HG03457 (cell line): ENCODE measurements around the gene FRAS1.
"Not testable (repeated sequence)": the region's sequence is repeated elsewhere in the genome, so short reads cannot be mapped to it uniquely, and the experiment has no call there.

ENCODE experiments used
- ATAC-seq: cut with Tn5 transposase; IDR thresholded peaks from one replicate; pipeline ENCODE4 v1.9.1; 2021; ENCODE audit warnings: moderate number of reproducible peaks; ENCODE audit not compliant: unreplicated experiment

The FRAS1 gene

DNA sequence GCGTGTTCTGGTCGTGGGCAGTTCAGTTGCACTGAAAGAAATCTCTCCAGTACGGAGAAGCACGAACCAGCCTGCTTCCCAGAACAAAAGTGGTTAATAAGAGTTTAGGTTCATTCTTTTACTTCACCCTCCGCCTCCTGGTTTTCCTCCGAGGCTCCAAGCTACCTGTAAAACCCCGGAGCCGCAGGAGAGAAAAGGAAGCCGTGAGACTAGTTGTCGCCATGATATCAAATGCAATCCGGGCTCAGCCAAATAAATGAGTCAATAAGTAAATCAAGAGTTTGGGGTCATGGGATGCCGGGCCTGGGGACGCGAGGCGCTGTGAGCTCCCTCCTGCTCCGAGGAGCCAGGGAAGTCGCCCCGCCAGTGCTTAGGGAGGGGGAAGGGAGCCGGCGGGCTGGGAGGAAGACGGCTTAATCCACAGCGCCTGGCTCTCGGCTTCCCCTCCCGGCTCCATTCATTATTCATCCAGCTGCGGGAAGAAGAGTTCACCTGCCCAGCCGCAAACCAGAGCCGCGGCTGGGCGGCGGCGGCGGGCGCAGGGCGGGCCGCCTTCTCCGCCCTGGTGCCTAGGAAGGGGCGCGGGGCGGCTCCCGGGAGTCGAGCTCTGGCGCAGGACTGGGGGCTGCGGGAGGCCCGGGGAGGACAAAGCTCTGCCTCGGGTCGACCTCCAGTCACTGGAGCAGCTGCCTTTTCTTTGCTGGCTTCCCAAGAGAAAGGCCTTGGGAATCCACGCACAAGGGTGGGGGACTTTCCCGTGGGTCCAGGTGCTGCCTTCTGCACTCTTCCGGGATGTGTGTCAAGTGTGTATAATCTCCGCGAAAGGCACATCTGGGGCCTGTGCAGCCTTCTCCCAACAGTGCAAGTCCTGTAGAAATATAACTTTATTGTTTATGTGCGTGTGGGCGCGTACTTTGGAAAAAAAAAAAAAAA lies 1.7 kb downstream of the FRAS1 start:
- no peak for ATAC-seq

DNA sequence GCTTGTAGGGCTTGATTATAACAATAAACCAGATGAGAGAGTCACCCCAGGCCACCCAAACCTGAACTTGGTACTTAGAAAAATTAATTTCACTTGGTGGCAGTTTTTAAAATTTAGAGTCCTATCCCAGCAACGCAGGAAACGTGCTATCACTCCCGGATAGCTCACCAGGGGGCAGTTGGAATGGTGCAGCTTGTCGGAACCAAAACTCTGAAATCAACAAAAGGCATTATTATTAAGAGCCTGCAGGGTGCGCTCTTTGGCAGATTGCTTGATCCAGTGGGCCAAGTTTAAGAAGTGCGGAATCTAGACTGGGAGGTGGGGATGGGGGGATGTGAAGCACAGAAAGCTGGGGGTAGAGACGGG lies 2.4 kb downstream of the FRAS1 start:
- ATAC-seq: no peak

DNA sequence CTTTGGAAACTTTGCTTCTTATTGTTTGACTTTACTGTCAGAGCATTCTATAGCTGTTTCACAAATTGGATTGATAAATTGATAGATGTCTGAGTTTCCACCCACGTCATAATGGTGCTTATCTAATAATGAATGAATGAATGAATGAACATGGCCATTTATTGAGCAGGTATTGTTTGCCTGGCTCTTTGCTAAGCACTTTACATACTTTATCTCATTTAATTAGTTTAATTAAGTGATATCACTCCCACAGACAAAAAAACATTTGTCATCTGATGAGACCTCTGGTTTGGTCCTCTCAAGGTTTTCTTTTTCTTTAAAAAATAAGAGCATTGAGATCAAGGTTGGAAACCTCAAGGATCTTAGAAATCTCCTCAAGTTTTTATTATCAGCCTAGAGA lies 2.8 kb downstream of the FRAS1 start:
- ATAC-seq: no peak

DNA sequence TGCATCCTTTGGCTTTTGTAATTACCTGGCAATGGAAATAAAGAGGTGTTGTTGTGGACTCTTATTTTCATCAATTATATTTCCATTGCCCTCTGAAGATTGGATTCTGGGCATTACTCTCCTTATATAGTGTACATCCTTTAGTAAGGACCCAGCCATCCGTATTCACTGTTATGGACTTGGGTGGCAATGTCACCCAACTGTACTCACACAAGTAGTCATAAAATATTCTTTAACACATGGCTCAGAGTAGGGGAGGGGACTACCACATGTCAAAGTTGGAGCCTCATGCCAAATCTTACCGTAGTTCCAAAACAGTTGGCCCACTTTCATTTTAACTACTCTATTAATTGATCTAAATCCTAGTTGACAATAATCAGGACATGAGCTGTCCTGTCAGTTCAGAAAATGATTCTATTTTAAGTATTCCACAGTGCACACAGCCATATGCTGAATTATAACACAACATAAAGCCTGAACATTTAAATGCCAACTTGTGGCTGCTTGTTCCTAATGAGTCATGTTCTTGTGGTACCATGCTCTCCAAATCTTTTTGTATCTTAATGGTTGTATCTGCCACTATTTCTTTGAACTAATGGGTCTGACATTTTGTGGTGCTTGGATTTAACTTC lies 4.9 kb downstream of the FRAS1 start:
- ATAC-seq: no peak

DNA sequence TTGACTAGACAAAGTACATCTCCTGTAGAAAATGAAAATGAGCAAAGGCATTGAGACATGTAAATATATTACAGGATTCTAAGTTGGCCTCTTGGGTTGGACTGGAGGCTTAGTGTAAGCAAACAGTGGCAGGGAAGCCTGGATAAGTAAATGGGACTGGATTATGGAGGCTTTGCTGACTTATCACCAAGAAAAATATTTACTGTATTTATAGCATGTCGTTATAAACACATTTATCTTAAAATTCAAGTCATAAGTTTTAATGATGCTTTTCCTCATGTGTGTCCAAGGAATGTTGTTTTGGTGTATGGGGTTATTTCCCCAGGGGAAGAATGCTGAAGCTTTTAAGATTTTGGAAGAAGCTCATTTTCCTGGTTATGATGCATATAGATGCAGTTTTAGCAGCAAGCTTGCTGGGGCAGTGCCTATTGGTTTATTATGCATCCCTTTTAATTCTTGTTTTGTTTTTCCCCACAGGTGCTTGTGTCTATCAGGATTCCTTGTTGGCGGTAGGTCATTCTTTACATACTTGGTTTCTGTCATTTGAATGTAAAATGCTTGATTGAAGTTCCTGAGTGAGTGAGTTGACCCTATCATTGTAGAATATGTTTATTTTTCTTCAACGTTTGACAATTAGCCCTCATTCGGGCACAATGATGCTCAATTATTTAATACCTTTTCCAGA lies 8.5 kb downstream of the FRAS1 start:
- no peak for ATAC-seq

DNA sequence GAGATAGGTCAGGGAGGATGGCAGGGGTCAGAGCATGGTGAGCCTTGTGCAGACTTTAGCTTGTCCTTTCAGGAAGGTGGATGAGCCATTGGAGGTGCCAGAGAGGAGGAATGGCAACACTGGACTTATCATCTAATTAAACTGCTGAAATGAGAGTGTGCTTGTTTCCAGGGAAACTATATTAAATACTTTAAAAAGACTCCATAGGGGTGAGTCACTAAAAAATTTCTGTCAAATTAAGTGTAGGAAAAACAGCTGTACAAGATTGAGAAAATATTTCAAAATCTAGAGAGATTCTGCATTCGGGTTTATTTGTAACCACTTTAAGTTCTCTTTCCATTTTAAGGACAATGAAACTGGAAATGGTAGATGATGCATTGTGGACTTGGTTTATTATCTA lies 11.4 kb downstream of the FRAS1 start:
- ATAC-seq: no peak

DNA sequence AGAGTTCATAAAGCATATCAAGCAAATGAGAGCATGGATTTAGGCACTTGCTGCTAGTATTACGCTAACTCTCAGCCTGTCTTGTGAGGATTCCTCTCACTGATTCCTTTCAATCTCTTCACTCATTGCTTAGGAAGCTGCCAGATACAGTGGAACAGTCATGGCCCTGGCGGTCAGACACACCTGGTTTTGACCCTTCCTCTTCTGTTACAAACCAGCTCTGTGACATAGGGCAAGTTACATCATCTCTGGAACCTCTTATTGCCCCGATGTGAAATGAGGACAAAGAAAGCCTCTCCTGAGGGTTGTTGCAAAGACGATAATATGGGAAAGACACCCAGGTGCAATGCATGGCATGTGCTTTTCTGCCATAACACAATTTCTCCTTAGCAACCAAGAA lies 12.2 kb downstream of the FRAS1 start:
- ATAC-seq: no peak

DNA sequence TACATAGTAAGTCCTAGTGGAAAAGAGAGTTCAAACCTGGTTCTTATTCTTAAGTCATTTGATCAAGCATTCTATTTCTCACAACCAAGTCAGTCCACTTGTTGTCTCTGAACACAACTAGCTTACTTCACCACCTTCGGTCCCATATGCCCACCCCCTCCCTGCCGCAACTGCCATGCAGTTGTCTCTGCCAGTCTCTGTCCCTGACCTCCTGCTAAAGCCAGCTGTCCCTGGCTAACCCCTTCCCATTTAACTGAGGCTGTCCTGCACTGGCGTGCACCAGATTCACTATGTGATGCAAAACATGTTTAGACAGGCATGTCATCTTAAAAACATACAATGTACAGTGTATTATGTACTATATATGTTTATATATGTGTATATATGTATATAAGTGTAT lies 12.7 kb downstream of the FRAS1 start:
- ATAC-seq: no peak

DNA sequence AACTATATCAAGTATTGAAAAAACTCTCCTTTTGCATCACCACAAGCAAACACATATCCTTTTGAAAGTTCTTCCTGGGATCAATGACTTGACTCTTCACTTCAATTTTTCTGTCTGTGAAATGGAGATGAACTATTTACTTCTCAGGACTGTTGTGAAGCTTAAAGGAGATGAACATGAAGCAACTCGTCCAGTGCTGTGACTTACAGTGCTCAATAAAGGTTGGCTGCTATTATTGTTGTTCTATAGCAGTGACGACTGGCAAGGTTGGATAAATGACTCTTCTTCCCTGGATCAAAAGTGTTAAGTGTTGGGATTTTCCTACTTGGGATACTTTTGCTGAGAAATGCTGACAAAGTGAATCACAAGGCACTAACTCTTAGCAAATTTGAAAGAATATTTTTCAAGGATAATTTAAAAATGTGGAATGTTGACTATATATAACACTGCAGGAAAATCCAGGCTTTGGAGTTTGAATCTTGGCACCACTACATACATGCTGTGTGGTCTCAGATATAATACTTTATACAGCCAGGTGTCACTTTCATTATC lies 13.7 kb downstream of the FRAS1 start:
- ATAC-seq: no peak

DNA sequence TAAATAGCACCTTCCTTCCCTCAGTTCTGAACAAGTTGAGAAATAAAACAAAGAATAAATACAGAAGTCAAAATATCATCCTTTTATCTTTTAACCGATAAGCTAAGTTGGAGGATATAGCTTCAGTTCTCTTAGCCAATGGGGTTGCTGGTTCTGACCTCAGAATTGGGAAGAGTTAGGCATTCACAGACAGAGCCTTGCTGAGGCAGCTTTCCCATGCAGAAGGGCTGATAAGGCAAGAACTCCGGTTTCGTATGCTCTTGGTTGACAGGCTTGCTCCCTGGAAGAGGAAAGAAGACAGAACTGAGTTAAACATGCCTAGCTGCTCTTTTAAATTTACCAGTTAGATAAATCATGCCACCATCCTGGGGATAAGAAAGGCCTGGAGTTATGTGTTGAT lies 17.6 kb downstream of the FRAS1 start:
- ATAC-seq: no peak

DNA sequence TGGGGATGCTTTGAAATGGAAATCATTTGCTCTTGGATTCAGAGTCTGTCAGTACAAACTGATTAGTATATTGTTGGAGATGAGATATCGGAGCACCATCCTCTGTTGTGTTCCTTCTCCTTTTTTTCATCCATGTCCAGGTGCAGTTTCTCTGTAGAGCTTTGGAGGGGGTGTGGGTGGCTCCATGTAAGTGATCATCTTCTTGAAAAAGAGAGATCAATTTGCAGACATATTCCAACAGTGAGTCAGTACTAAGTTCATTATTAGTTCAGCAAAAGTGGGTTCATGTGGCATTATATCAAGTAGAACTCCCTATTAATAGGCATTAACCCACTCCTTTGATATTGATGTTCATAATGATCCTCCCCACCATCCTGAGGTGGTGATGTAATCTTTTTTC lies 18.9 kb downstream of the FRAS1 start:
- ATAC-seq: no peak

DNA sequence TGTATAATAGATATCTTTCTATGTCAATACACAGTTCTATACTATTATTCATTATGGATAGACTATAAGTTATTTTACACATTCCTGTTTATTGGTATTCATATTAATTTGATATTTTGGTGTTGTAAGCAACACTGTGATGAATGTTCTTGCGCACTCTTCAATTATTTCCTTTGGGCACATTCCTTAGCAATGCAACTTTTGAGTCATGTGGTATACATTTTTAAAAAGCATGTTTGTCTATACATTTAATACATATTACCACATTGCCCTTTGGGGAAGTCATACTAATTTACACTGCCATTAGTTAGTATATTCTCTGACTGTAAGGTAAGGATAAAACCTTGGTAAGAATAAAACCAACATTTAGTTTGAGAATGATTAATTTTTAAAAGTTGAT lies 21.0 kb downstream of the FRAS1 start:
- no peak for ATAC-seq

DNA sequence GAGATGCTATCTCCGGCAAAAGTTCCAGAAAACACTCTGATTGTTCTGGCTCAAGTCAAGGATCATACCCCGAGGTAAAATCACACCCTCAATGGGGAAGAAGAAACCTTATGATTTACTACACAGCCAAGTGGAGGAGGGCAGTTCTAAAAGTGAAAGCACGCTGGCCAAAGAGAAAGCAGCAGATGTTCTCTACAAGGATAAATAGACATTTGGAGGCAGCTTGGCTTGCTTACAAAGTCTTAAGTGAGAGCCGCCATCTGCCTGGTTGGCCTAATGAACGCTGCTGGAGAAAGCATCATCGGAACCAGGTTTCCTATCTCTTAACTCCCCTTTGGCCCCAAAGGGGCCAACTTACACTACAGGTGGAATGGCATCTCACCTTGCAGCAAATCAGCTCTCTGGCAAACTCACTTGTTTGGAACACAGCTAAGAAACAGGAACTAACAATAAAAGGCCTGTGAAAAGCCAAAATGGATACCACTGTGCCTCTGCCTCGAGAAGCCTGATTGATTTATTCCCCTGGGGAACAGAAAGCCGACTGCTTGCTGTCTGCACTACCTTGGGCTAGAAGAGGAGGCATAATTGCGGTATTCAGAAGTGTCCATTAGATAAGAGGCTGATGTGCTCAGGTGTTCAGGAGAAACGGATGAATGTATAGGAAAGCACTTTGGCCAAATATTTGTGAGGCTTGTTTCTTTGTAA lies 22.8 kb downstream of the FRAS1 start:
- ATAC-seq: no peak

DNA sequence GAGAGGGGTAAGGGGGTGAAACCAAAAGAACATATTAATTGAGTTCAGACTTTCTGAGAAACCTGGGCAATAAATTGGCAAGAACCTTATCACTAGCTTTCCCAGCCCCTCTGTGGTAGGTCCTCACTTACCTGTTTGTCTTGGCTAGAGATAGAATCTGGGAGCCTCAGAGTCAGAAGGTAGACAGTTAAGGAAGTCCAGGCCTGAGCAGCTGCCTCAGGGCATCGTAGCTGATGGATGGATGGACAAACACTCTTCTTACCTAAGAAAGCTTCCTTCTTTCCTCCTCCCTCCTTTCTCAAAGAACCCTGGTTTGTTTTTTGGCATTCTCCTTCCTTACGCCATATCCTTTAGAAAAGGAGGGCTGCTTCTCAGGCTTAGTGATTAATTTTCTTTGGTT lies 24.4 kb downstream of the FRAS1 start:
- no peak for ATAC-seq

DNA sequence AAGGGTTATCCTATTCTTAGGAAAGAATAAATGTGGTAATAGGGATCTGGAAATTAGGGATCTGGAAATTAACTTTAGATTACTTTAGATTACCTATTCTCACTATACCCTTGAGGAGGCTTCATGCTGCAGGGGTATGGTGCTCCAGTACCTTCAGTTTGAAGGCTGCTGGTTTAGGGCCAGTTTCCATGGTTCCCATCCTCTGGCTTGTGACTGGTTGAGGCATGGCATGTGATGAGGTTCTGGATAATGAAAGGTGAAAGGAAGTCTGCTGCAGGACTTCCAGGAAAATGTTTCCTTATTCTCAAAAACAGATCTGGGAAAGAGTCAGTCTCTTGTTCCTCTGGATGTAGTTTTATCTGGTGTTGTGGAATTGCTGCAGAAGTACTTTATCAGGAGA lies 25.9 kb downstream of the FRAS1 start:
- no peak for ATAC-seq

DNA sequence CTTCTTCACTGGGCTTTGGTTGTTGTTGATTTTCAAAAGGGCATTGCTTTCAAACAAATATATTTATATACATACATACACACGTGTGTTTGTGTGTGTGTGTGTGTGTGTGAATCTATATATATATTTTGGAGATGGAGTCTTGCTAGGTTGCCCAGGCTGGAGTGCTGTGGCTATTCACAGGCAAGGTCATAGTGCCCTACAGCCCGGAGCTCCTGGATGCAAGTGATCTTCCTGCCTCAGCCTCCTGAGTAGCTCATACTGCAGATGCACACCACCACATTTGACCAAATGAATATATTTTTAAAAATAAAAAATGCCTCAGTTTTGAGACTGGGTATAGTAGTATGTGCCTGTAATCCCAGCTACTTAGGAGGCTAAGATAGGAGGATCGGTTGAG lies 34.4 kb downstream of the FRAS1 start:
- no peak for ATAC-seq

DNA sequence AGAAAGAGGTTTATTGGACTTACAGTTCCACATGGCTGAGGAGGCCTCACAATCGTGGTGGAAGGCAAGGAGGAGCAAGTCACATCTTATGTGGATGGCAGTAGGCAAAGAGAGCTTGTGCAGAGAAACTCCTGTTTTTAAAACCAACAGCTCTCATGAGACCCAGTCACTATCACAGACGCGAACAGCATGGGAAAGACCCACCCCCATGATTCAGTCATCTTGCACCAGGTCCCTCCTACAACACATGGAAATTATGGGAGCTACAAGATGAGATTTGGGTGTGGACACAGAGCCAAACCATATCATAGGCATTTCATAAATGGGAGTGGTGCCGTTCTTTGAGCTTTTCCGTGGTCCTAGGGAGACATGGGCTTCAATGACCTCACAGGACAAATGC lies 35.2 kb downstream of the FRAS1 start:
- not testable (repeated sequence) for ATAC-seq

DNA sequence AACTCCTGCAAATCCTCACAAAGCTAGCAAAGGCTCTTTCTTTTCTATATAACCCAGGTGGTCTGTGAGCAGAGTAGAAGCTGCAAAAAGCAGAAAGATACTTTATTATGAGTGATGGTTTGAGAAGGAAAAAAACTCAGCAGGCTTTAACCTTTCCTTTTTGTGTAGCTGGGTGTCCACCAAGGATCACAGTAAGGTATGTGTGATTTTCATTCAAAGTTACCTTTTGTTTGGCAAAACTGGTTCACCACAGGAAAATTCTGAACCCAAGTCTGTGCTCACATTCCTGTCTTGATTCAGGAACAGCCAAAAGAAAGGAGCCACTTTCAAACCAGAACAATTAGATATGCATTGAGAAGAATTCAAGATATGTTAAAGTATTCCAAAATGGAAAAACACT lies 35.7 kb downstream of the FRAS1 start:
- ATAC-seq: no peak

DNA sequence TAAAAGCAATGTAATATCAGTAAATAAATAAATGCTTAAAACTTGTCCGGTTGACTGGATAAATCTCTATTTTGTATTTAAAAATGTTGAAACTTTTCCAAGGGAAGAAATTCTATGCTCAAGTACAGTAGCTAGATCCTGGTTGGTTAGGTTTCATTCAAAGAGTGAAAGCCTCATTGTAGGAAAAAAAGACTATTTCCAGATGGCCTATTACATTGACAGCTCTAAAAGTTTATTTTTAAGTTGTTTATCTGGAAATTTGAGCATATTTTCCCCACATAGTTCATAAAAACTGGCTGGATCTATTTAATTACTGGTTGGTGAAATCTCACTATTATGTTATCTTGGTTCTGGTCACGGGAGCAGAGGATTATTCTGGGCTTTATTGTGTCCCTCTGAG lies 38.0 kb downstream of the FRAS1 start:
- no peak for ATAC-seq

DNA sequence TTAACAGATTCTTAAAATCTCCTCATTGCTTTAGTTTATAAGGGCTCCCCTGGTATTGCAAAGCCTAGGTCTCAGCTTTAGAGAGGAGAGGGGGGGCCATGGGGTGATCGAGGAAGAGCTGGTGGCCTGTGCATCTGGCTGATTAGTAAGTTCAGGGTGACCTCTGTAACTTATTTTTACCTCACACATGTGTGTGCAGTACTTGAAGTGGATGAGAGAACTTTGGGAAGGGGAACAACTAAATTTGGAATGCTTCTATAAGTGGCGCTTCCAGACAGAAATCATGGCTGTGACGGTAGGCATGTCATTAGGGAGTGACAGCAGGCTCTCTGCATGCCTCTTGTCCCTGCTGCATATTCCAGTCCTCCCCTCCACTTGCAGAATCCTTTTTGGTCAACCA lies 41.9 kb downstream of the FRAS1 start:
- no peak for ATAC-seq

DNA sequence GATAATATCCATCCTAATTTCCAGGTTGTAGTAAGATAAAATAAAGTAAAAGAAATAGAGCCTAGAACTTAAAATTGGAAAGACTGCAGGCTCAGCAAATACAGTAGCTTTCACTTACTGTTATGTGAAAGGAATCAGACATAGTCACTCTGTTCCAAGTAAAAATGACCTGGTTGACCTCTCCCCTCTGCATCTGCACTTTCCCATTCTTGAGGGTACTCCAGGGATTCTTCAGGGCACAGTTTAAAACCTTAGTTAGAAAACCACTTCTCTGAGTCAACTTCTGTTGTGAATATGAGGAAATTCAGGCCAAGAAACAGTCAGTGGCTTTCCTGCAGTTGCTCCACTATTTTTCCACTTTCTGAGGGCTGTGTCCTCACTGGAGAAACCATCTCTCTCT lies 42.9 kb downstream of the FRAS1 start:
- no peak for ATAC-seq
